ENCODE measurements around the gene CADM3. TPM values are rescaled to one million over a fixed set of nuclear protein-coding genes. Genes with fewer than 3 reads are reported as not detected.

CADM3 gene
- total and polyA plus RNA-seq, 3 donors from 2014 or later = 5.7 to 13.4 (median 6.4) TPM

DNA sequence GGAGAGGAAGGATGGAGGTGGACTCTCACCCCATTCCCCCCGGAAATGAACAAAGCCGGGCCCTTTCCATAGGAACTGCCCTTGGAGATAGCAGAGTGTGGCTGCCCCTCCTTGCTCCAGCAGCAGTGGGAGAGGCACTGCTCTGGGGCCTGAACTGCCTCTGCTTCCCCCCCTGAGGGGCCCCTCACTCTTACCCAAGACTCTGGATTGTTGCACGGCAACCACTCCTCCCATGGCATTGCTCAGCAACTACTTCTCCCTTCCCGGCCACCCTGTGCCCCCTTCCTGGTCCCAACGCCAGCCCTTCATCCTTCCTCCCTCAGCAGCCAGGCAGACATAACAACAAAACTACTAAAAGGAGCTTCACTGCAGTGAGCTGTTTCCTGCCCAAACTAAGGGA lies 30.2 kb downstream of the CADM3 start:
- H3K4me3 ChIP-seq = no peak overlapping the region
- H3K4me1 ChIP-seq = peaks cover 9% of the 10 kb centered on the region
- TF ChIP-seq, protein P1, sequence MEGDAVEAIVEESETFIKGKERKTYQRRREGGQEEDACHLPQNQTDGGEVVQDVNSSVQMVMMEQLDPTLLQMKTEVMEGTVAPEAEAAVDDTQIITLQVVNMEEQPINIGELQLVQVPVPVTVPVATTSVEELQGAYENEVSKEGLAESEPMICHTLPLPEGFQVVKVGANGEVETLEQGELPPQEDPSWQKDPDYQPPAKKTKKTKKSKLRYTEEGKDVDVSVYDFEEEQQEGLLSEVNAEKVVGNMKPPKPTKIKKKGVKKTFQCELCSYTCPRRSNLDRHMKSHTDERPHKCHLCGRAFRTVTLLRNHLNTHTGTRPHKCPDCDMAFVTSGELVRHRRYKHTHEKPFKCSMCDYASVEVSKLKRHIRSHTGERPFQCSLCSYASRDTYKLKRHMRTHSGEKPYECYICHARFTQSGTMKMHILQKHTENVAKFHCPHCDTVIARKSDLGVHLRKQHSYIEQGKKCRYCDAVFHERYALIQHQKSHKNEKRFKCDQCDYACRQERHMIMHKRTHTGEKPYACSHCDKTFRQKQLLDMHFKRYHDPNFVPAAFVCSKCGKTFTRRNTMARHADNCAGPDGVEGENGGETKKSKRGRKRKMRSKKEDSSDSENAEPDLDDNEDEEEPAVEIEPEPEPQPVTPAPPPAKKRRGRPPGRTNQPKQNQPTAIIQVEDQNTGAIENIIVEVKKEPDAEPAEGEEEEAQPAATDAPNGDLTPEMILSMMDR (IDR thresholded peaks at IDR 0.05) = no peak
- no peak for TF ChIP-seq POLR2A (IDR thresholded peaks at IDR 0.05)
- WGBS, 2 donors = 12 to 34% methylated on average over 3 to 5 of the region's 5 CpGs
- intact Hi-C loops (cut with DNase I; ENCODE audit: low total_unique reads) = no loop called here
- no peaks in the 10 kb centered on the region for H3K27me3 ChIP-seq
- DNase-seq = no peak
- H3K36me3 ChIP-seq (ENCODE audit: low read depth, missing control alignments) = no peaks in the 10 kb centered on the region
- H3K9me3 ChIP-seq = no peaks in the 10 kb centered on the region
- H3K27ac ChIP-seq = no peak overlapping the region

DNA sequence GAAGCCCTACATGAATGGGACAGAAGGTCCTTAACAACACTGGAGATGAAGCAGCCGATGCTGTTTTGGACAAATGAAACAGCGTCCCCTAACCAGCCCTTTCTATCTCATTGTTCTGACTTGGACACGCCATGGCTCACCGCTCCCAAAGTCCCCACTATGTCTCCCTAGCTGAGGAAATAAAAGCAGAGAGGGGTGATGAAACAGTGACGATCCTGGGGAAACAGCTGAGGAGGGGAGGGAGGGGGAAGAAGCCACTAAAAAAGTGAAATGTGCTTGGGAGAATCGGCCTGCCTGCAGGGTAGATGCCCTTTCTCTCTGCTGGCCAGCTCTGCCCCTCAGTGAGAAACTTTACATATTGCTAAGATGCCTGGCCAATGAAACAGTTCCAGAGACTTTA lies 32.2 kb downstream of the CADM3 start:
- H3K4me1 ChIP-seq = no peaks in the 10 kb centered on the region
- no peaks in the 10 kb centered on the region for H3K27me3 ChIP-seq
- intact Hi-C loops (cut with DNase I; ENCODE audit: low total_unique reads) = no loop called here
- TF ChIP-seq POLR2A (IDR thresholded peaks at IDR 0.05) = no peak
- TF ChIP-seq, protein P1 (IDR thresholded peaks at IDR 0.05) = no peak
- H3K9me3 ChIP-seq = no peaks in the 10 kb centered on the region
- WGBS, 2 donors = 67 to 80% methylated on average over 6 of the region's 6 CpGs
- H3K4me3 ChIP-seq = no peak overlapping the region
- H3K36me3 ChIP-seq (ENCODE audit: low read depth, missing control alignments) = no peaks in the 10 kb centered on the region
- DNase-seq = no peak
- H3K27ac ChIP-seq = no peak overlapping the region

DNA sequence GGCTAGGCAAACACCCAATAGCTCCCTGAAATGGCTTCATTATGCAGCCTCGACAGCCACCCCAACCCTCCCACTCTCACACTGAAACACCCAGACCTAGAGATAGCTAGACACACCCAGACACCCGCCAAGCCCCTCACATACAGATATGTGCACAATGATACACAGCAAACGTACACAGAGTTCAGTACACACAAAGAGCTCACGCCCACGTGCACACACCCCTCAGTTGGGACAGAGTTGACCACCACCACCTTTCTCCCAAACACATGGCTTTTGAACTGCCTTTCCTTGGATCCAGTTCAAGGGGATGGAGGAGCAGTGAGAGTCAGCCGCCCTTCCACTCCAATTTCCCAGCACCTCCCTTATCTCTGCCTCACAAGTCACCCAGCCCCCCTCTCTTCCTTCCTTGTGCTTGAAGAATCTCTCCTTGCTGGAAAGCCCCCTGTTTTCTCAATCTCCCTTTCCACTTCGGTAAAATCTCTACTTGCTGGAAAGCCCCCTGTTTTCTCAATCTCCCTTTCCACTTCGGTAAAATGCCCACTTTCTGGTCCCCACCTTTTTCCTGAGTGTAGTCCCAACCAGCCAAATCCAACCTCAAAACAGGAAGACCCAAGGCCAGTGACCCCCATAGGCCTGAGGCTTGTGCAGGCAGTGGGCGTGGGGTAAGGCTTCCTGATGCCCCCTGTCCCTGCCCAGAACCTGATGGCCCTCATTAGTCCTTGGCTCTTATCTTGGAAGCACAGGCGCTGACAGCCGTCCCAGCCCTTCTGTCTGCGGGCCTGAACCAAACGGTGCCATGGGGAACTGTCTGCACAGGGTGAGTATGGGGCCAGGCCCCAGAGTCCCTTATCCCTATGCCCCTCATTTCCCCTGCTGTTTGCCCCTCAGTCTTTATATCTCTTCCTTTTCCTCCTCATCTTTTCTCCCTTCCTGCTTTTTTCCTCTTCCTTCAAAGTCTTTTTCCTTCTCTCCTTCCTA lies 33.0 kb downstream of the CADM3 start, which contains the start of gene ACKR1:
Gene ACKR1 (plus strand): TSS at position 715 of the 981 bp plus-strand sequence. CDS start 85 bp downstream, at position 800.
- no peaks in the 10 kb centered on the region for H3K9me3 ChIP-seq
- DNase-seq = no peak
- no peak within 1 kb of the TSS for H3K4me3 ChIP-seq
- WGBS, 2 donors = 42 to 47% methylated on average over 13 of the region's 13 CpGs
- H3K27me3 ChIP-seq = no peaks in the 10 kb centered on the region
- H3K4me1 ChIP-seq = no peaks in the 10 kb centered on the region
- H3K27ac ChIP-seq = no peak within 1 kb of the TSS
- no peak for TF ChIP-seq POLR2A (IDR thresholded peaks at IDR 0.05)
- TF ChIP-seq, protein P1 (IDR thresholded peaks at IDR 0.05) = no peak
- no peaks in the 10 kb centered on the region for H3K36me3 ChIP-seq (ENCODE audit: low read depth, missing control alignments)
- intact Hi-C loops (cut with DNase I; ENCODE audit: low total_unique reads) = no loop called here

DNA sequence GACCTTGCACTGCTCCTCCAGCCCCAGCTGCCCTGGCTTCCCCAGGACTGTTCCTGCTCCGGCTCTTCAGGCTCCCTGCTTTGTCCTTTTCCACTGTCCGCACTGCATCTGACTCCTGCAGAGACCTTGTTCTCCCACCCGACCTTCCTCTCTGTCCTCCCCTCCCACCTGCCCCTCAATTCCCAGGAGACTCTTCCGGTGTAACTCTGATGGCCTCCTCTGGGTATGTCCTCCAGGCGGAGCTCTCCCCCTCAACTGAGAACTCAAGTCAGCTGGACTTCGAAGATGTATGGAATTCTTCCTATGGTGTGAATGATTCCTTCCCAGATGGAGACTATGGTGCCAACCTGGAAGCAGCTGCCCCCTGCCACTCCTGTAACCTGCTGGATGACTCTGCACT lies 33.8 kb downstream of the CADM3 start:
- WGBS, 2 donors = 53 to 62% methylated on average over 6 of the region's 6 CpGs
- no peaks in the 10 kb centered on the region for H3K4me1 ChIP-seq
- no peak overlapping the region for H3K27ac ChIP-seq
- no peaks in the 10 kb centered on the region for H3K9me3 ChIP-seq
- intact Hi-C loops (cut with DNase I; ENCODE audit: low total_unique reads) = no loop called here
- H3K36me3 ChIP-seq (ENCODE audit: low read depth, missing control alignments) = no peaks in the 10 kb centered on the region
- no peaks in the 10 kb centered on the region for H3K27me3 ChIP-seq
- H3K4me3 ChIP-seq = no peak overlapping the region
- DNase-seq = no peak
- no peak for TF ChIP-seq POLR2A (IDR thresholded peaks at IDR 0.05)
- TF ChIP-seq, protein P1 (IDR thresholded peaks at IDR 0.05) = no peak
